Amniotic stem cell (primary cell): ENCODE data around the gene PARP16.

ENCODE experiments used
- DNase-seq: peaks from one replicate; lab custom pipeline; 2025; lab: John Stamatoyannopoulos, UW

Gene PARP16, protein sequence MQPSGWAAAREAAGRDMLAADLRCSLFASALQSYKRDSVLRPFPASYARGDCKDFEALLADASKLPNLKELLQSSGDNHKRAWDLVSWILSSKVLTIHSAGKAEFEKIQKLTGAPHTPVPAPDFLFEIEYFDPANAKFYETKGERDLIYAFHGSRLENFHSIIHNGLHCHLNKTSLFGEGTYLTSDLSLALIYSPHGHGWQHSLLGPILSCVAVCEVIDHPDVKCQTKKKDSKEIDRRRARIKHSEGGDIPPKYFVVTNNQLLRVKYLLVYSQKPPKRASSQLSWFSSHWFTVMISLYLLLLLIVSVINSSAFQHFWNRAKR

DNA sequence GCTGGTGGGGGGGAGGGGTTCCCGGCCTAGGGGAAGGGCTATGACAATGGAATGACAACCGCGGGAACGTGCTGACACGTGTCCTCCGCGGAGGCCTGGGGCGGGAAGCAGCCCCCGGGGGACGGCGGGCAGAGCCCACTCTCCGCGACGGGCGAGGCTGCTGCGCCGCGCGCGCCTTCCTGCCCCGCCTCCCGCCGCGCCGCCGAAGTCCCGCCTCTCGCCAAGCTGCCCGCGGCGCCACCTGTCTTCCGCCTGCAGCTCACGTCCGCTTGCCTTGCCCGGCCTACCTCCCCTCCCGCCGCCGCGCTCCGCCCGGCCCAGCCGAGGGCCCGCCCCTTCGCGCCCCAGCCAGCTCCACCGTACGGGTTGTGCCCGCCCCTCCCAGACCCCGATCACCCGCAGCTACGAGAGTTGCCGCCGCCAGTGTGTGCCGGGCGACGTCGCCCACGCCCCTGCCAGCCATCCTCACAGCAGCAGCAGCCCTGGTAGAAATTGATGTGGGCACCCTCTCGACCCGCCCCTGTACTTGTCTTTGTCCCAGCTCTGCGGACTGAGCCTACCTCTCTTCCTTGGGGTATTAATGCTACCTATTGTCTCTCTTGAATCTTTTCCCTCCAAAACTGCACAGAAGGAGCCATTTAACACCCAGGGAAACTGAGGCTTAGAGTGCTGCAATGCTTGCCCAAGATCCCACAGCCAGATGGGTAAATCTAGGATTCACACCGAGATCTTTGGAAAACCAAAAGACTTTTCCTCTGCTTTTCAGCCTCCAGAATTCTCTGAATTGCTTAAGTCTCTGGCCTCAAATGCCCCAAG lies at the start of gene PARP16:
TSS of gene PARP16 (minus strand) at position 180 of the 816 bp plus-strand sequence. CDS start 457 bp downstream, outside the sequence.
- peak; percentile 68 for DNase-seq

DNA sequence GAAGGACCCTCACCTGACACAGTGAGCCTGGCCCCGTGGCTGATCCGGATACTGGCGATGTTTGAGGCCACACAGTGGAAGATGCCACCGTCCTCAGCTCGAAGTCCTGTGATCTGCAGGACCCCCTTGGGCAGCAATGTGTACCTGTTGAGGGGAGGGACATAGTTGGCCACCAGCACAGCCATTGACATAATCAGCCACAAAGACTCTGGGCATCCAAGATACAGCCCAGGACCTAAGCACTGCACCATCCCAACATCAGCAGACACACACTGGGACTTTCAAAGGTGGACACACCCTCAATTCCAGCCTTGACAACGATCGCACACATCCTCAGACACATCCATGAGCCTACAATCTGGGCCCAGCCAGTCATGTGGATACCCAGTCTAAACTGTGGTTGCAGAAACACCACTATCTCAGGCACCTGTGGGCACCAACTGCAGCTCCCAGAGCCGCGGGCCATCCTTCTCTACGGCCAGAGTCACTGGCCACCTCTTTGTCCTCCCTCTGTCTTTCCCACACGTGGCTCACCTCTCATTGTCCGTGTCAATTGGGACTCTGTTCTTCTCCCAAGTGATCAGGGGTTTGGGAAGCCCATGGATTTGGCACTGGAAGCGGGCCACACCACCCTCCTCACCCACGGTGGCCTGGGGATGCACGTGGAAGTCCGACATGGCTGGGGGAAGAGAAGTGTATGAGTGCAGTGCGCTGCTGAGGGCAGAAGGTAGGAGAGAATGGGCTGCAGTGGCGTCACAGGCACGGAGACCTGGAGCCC lies 48.8 kb upstream of the PARP16 start:
- no peak for DNase-seq

DNA sequence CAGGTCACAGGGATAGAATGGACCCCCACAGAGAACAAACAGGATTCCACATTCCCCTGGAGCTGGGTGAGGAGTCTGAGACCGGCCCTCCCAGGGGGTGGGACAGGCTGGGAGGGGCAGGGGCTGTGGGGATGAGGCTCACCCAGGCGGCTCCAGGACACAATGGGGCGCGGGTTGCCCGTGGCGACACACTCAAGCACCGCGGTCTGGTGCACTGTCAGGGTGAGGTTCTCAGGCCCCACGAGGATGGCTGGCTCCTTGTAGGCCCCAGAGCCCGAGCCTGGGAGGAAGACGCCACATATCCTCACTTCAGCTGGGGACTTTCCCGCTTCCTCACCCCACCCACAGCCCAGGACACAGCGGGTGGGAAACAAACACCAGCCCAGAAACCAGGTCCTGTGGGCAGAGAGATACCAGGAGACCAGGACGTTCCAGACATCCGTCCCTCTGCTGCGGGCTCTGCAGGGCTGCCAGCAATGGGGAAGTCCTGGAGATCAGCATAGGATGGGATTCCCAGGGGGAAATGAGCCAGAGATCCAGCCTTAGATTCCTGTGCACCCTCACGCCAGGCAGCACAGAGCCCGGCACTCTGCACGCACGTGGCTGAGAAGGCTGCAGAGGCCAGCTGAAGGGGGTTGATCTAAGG lies 48.0 kb upstream of the PARP16 start:
- no peak for DNase-seq

DNA sequence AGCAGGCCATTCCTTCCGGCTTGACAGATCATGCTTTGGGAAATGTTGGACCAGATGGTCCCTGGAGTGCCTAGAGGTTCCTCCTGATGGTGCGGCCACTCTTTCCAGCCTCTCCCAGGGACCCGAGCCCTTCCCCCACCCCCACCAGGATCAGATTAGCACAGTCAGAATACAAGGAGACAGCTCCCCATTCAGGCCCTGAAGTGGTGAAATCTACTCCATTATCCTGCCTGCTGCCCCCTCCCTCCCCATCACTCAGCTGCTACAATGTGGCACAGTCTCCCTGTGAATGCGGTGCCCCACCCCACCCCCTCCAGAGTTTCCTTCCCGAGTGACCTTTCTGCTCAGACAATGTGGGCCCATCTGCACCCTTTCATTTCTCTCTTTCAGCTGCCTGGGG lies 47.2 kb upstream of the PARP16 start:
- no peak for DNase-seq

DNA sequence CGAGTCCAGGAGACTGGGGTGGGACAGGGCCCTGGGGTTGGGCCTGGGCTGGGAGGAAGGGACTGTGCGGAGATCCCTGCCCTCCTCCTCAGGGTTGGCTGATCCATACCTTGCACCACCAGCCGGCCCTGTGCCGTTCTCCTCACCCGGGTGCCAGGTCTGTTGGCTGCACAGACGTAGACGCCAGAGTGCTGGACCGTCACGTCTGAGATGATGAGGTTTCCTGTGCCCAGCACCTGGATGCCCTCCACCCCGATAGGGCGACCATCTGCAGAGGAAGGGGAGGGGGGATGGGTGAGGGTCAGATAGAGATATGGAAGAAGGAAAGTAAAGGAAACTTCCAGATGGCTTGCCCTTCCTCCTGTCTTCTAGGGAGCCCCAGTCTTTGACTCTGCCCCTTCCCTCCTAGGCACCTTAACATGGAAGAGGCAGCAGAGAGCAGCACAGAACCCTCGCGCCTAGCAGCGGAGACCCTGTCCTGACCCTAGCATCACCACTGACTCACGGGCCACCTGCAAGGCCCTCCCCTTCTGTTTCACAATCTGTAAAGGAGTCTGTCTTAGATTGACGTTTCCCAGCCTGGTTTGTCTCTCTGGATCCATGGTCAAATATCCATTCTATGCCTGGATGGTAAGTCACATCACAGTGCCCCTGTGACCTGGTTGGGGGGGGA lies 46.6 kb upstream of the PARP16 start:
- DNase-seq, result no peak

DNA sequence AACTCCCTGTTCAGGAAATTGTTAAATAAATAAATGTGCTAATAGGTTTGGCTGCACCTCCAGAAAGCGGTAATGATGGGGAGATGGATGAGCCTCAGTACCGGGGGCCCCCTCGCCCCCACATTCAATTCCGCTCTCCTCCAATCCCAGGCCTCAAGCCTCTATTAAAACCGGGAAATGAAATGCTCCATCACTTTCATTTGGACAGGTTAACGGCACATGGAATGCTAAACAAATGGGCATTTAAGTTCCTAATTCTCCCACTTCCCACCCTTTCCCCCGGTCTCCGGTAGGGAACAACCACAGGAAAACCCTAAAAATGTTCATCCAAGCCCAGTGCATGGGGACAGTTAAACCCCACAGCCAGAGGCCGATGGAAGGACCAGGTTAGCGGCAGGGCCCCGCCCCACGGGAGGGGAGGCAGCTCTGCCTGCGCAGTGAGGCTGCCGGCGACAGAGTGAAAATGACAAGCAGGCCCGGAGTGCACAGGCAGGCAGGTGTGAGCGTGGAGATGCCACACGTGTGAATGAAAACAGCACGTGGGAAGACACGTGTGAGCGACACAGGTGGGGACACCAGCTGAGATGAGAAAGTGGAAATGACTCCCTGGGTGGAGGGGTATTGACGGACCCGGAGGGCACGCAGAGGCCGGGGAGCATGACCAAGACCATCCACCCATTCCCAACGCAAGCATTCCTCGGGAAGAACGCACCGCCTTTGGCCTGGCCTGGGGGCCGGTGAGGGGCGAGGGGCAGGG lies 45.9 kb upstream of the PARP16 start:
- DNase-seq, result no peak

DNA sequence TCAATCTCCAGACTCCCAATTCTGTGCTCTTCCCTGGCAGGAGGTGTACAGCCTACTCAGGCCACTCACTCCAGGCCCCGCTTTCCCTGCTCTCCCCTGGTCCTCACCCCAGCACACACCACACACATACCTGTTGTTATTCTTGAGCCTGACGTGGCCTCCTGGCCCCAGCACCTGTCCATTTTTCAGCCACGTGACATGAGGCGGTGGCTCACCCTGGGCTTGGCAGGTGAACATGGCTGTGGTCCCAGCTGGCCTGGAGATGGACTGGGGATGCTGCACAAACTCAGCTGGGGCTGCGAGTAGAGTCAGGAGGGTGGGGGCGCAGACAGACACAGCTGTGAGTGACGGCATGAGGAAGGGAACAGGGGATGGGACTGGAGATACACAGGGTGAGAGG lies 45.1 kb upstream of the PARP16 start:
- no peak for DNase-seq

DNA sequence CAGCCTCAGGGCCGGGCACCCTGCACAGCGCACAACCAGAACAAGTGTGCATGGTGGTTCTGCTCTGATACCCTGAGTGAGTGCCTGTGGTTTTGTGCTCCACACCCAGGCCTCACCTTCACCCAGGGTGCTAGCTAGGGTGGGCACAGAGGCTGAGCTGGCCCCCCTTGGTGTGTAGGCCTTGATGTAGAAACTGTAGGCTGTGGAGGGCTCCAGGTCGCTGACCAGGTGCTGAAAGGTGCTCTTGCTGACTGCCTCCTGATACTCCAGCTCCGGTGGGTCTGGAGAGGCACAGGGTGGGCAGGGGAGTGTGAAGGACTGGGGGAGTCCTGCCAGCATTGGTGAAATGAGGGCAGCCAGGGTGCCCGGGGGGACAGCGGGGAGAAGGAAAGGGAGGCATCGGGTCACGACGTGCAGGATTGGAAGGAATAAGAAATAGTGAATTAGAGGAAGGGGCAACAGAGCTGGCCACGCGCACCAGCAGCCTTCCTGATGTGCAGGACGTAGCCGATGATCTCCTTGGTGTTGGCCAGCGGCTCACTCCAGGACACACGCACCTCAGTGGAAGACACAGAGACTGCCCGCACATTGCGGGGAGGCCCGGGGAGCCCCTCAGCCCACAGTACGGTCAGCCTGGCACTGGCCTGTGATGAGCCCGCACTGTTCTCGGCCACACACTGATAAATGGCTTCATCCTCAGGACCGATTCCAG lies 44.4 kb upstream of the PARP16 start:
- no peak for DNase-seq

DNA sequence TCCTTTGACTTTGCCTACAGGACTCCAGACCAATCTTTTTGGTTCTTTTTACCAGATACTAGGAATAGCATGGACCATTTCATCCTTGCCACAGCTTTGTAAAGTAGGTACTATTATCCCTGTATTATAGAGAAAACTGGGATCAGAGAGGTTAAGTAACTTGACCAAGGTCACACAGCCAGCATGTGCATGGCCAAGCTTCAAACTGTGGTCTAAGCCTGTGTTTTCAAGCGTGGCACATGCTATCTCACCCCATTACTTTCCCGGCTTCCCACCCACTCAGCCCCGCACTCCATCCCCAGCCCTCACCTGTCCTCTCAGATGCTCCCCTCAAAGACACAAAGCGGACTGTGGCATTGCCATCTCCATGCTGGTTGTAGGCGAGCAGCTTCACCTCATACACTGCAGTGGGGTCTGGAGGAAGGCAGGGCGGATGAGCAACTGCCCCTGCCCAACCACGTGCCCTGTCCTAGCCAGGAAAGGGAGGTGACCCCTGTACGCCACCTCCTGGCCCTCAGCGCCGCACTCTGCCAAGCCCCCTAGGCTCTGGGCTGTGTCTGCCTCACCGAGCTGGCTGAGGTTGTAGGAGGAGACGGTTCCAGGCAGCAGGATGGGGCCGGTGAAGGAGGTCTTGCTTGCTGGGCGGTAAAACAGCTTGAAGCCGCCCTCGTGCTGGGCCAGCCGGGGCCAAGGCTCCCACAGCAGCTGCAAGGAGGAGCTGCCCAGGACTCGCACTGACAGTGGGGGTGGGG lies 43.5 kb upstream of the PARP16 start:
- no peak for DNase-seq

DNA sequence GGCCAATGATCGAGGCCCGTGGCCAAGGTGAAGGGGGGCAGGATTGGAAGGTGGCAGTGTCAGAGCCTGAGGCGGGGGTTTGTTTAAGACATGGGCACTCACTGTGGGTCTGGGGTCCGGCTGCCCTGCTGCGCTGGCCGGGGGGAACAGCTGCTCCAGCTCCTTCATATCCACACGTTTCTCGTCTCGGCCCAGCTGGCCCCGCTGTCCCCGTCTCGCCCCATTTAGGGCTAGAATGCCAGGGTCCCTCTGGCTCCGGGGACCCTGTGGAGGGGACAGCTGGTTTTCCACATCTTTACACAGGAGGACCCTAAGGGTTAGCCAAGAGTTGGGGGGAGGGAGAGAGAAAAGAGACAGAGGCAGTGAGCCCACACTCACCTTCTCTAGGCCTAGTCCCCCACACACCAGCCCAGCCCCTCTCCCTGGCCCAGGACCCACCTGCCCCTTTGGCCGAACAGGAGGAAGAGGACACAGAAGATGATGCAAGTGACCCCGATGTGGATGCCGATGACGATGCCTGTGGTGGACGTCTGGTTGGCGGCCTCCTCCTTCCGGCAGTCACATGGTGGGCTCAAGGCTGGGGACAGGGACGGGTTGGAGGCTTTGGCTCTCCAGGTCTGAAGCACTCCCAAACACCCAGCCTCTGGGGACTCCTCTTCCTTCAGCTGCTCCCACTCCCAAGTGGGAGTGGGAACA lies 42.8 kb upstream of the PARP16 start:
- no peak for DNase-seq

DNA sequence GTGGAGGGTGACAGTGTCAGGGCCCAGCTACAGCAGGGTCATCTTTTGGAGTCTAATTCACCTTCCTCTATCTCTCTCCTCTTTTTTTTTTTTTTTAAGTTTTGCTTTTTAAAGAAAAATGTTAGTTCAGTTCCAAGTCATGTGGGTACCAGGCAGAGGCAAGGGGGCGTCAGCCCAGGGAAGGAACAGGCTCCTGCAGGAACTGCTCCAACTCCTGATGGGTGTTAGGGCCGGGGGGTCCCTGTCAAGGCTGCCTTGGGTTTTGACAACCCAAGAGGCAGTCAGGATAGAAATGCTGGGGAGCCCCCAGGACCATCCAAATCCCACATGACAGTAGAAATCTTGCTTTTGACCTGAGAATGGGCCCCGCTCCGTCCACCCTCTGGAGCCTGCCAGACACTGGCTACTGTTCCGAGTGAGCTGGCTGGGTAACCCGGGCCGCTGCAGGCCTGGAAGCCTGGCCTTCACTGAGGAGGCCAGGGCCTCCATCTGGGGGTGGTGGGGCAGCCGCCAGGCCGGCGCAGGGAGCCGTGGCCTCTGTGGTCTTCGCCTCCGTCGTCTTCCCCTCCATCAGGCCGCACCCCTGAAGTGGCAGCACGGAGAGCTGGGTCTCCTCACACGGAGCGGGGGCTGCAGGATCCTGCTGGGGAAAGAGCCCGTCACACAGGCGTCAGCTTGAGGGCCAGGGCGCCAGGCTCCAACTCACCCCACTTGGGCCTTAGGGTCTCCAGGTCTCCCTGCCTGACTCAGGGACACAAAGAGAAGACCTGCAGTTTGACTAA lies 42.0 kb upstream of the PARP16 start:
- no peak for DNase-seq

DNA sequence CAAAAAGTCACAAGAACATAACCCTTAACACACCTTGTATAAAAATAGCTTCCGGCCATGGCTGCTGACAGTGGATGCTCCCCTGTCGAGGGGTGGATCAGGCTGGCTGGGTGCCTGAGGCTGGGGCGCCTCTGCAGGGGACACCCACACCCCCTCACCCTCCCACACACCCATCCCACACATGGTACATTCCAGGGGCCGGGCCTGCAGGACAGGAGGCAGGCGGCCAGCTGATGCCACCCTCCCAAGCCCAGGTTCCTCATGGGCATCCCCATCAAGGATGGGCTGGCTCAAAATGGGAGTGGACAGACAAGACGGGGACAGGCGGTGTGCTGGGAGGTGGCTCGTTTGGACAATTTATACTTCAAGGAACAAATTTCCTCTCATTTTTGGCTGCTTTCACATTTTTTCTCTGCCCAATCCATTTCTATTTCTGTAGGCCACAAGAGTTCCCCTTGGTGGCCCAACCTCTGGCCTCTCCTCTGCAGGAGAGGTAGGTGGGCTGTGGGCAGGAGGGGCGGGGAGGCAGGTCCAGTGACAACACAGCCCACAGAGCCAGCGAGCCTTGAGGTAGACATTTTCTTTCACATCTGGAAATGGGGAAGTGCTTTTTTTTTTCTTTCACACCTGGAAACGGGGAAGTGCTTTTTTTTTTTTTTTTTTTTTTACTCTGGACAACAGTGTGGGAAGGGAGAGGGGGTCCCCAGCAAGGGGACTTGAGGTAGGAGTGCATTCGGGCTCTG lies 41.1 kb upstream of the PARP16 start:
- DNase-seq, result no peak

DNA sequence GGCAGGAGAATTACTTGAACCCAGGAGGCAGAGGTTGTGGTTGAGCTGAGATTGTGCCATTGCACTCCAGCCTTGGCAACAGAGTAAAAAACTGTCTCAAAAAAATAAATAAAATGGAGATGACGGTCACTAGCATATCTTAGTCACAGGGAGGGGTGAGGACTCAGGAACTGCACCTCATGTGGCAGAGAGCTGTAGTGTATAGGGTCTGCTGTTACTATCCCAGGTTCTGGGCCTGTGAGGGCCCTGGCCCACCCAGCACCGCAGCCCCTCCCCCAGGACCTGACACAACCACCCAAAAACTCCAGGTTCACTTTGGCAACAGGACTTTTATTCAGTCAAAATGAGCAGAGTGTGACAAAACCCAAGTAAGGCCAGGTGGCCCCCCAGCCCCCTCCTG lies 40.1 kb upstream of the PARP16 start:
- DNase-seq, result no peak

DNA sequence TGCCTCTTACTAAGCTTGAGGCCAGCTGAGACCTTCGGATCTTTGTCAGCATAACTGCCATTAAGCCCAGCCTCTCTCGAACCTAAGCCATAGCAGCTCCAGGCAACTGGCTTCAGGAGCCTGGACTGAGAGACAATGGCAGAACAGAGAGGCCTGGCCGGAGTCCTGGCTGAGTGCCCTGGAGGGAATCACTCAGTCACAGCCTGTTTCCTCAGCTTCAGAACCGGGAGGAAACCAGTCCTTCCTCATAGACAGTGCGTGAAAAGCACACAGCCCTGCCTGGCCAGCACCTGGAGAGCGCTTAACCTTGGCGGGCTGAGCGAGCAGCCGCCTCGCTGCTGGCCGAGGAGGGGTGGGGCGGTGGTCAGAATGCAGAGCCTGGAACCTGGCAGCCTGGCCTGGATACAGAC lies 39.4 kb upstream of the PARP16 start:
- DNase-seq, result no peak

DNA sequence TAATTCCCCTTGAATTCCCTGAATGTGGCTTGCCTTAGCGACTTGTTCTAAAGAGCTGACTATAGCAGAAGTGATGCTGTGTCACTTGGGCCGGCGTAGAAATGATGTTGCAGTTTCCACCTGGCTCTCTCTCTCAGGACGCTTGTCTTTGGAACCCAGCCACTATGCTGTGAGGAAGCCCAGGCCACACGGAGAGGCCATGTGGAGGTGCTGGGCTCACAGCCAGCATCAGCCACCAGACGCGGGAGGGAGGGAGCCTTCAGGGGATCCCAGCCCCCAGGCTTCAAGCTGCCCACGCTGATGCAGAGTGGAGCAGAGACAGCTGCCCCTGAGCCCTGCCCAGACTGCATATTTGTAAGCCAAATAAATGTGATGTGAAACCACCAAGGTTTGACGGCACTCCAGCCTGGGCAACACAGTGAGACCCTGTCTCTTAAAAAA lies 36.4 kb upstream of the PARP16 start:
- no peak for DNase-seq

DNA sequence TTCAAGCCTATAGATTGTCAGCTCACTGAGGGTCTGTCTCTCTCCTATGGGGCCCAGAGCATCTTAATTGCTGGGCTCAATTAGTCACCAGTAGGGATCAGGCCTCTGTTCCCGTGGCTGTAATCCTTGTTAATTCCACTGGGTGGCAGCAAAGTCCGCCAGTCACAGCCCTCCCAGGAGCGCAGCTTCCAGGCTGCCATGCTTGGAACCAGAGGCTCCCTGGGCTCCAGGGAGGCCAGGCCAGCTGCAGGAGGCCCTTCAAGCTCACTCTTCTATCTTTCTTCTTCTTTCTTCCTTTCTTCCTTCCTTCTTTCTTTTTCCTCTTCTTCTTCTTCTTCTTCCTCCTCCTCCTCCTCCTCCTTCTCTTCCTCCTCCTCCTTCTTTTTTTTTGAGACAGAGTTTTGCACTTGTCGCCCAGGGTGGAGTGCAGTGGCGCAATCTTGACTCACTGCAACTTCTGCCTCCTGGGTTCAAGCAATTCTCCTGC lies 32.2 kb upstream of the PARP16 start:
- no peak for DNase-seq

DNA sequence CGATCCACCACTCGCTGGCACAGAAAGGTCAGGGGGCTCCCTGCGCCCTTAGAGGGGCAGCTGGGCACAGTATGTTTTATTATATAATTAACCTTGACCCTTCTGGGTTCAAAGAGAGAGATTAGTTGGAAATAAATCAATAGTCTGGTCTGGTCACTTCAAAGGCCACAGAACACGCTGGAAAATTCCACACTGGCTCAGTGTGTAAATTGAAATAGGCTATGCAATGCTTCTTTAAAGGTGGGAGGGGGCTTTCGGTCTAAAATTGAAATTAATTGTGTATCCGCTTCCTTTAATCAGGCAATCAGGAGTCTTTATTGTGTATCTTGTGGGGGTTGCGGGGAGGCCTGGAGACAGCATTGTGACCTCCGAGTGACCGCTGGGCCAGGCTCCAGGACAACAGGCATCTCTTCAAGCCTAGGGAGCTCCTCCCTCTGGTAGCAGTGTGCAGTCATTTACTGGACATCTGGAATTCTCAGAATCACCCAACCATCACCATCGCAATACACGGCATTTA lies 25.8 kb upstream of the PARP16 start:
- DNase-seq, result no peak
